GM12891 (cell line): ENCODE measurements around the gene STATH.

Source experiments
- PAX5 ChIP-seq: IDR thresholded peaks from 2 replicates; pipeline ENCODE4 v1.6.1; 2011; ENCODE audit warnings: low read length, moderate library complexity, mild to moderate bottlenecking; ENCODE audit not compliant: insufficient read depth, severe bottlenecking
- POLR2A ChIP-seq: IDR thresholded peaks from 2 replicates; pipeline ENCODE4 v1.6.1; 2011; ENCODE audit warnings: low read depth, low read length, control low read depth
- POLR2AphosphoS5 ChIP-seq: IDR thresholded peaks from 2 replicates; pipeline ENCODE4 v1.6.1; 2011; ENCODE audit warnings: low read depth, low read length, control low read depth

- TF ChIP-seq POLR2AphosphoS5 (no peak), POLR2A (no peak), PAX5 (no peak)
Measured at GRCh38 chr4:69965628-69966027, 30.1 kb upstream of the STATH start, which contains the start of gene CSN2.
